IPS-20b (cell line): ENCODE measurements around the gene RBM26.

Experiments used
- H3K27ac ChIP-seq: one replicate; pipeline ENCODE4 v1.5.1; 2013; ENCODE audit warnings: low read length
- H3K27me3 ChIP-seq: 2 replicates; pipeline ENCODE4 v1.6.1; 2013; ENCODE audit warnings: mild to moderate bottlenecking, low read length, inconsistent platforms; ENCODE audit not compliant: insufficient read depth
- H3K36me3 ChIP-seq: 2 replicates; pipeline ENCODE4 v1.6.1; 2013; ENCODE audit warnings: low read depth, mild to moderate bottlenecking, inconsistent platforms, low read length, moderate library complexity; ENCODE audit not compliant: insufficient read depth
- H3K4me1 ChIP-seq: 2 replicates; pipeline ENCODE4 v1.6.1; 2013; ENCODE audit warnings: mild to moderate bottlenecking, control low read depth, inconsistent platforms, low read length, moderate library complexity; ENCODE audit not compliant: insufficient read depth
- H3K4me3 ChIP-seq: 2 replicates; pipeline ENCODE4 v1.5.1; 2013; ENCODE audit warnings: mild to moderate bottlenecking, low read length, inconsistent platforms
- H3K9ac ChIP-seq: 2 replicates; pipeline ENCODE4 v1.6.1; 2013; ENCODE audit warnings: low read depth, mild to moderate bottlenecking, inconsistent platforms, low read length, moderate library complexity
- H3K9me3 ChIP-seq: 2 replicates; pipeline ENCODE4 v1.6.1; 2013; ENCODE audit warnings: mild to moderate bottlenecking, low read depth, low read length, inconsistent platforms; ENCODE audit not compliant: insufficient read depth

The RBM26 gene

DNA sequence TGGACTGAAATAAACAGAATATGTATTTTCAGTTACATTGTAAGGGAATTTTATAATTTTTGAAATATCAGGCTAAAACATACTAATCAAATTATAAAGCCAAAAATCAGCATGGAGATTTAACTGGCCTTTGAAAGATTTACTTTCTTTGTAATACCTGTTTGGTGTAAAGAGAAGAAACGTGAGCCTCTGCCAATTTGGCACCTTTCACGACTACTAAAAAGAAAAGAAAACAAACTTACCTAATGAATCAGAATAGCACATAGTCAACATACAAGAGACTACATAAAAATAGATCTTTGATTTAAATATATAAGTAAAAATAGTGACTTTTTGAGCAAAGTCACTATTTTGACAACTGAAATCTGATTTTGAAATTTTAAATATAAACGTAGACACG is 87.4 kb downstream of the RBM26 start:
- Histone ChIP-seq H3K9ac (no peak overlapping the region), H3K4me1 (no peaks in the 10 kb centered on the region), H3K27me3 (no peaks in the 10 kb centered on the region), H3K4me3 (no peak overlapping the region), H3K36me3 (peaks cover 58% of the 10 kb centered on the region), H3K9me3 (no peaks in the 10 kb centered on the region), H3K27ac (no peak overlapping the region)

DNA sequence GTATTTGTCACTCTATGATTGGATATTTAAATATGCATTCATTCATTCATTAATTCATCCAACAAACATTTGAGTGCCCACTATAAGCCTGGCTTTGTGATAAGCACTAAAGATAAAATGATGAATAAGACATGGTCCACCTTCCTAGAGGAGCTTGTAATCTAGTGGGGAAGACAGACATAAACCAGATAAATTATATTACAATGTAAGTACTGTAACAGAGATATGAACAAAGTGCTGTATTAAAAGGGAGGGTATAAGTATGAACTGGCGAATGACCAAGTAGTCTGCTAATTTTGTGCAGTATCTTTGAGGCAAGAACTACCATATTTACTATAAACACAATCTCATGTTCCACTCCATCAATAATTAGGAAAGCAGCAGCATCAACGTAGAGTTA is 88.2 kb downstream of the RBM26 start:
- Histone ChIP-seq H3K9ac (no peak overlapping the region), H3K27me3 (no peaks in the 10 kb centered on the region), H3K36me3 (peaks cover 58% of the 10 kb centered on the region), H3K4me3 (no peak overlapping the region), H3K4me1 (no peaks in the 10 kb centered on the region), H3K27ac (no peak overlapping the region), H3K9me3 (no peaks in the 10 kb centered on the region)

DNA sequence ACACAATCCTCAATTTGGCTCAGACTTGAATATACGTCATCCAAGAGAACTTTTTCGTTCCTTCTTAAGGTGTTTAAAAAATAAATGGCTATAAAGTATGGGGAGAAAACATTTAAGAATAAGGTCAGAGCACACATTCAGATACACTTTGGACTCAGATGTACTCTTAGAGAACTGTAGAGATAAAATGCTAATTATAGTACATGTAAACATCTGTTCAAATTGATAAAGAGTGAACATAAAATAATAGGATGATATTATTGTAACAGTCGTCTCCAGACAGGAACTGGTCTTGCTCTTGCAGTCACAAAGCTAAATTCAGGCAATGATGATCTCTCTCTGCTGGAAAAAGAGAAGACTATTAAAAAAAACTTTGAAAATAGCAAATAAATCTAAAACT is 91.4 kb downstream of the RBM26 start:
- H3K36me3 ChIP-seq: peaks cover 29% of the 10 kb centered on the region; the same call in 1 of the 2 replicates
- no peak overlapping the region for H3K9ac ChIP-seq
- no peak overlapping the region for H3K4me3 ChIP-seq
- H3K9me3 ChIP-seq: no peaks in the 10 kb centered on the region
- H3K4me1 ChIP-seq: no peaks in the 10 kb centered on the region
- no peak overlapping the region for H3K27ac ChIP-seq
- no peaks in the 10 kb centered on the region for H3K27me3 ChIP-seq

DNA sequence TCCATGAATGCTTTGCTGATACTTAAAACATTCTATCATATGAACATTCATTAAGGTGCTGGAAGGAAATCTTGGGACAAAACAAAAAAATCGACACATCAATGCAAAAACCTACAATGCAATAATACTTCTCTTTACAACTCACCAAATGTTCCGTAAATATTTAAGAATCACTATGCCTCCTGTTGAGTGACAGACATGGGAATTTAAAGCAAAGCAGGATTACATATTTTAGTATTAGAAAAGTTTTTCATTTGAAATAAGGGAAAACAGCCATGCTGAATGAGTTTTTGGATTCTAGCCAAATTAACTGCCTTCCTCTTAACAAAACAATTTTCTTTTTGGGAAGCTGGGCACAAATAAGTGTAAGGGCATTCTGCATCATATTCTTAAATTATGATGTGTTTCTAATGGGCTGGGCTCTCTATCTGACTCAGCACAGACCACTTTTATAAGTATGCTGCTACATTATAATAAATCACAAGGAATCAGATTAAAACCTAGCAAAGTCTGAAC is 93.7 kb downstream of the RBM26 start:
- Histone ChIP-seq H3K9ac (no peak overlapping the region), H3K27ac (no peak overlapping the region), H3K36me3 (peaks cover 8% of the 10 kb centered on the region; the same call in 1 of the 2 replicates), H3K9me3 (no peaks in the 10 kb centered on the region), H3K4me3 (no peak overlapping the region), H3K4me1 (no peaks in the 10 kb centered on the region), H3K27me3 (no peaks in the 10 kb centered on the region)

DNA sequence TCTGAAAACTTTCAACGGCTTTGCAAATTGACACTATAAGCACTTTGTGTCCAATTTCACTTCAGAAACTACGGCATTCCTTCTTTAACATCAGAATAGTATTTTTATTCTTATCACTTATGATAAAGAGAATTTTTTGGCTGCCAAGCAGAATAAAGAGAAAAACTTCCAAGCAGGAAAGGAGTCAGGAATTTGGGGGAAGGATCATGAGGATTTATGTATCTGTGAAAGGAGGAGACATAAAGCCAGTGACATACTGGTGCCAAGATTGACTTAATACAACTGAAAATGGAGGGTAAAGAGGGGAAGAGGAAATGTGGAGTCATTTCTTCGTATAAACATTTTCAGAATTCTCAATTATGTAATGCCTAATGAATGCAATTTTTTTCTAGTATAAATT is 94.7 kb downstream of the RBM26 start:
- H3K4me1 ChIP-seq: no peaks in the 10 kb centered on the region
- no peaks in the 10 kb centered on the region for H3K27me3 ChIP-seq
- peaks cover 5% of the 10 kb centered on the region; the same call in 1 of the 2 replicates for H3K36me3 ChIP-seq
- no peak overlapping the region for H3K9ac ChIP-seq
- H3K9me3 ChIP-seq: no peaks in the 10 kb centered on the region
- no peak overlapping the region for H3K27ac ChIP-seq
- H3K4me3 ChIP-seq: no peak overlapping the region

DNA sequence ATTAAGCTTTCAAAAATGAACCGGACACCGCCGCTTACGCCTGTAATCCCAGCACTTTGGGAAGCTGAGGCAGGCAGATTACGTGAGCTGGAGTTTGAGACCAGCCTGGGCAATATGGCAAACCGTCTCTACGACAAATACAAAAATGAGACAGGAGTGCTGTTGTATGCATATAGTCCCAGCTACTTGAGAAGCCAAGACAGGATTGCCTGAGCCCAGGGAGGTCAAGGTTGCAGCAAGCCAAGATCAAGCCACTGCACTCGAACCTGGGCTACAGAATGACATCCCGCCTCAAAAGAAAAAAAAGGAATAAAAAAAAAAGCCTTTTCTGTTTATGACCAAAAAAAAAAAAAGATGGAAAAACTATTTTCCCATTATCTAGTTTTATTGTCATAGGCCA is 96.4 kb downstream of the RBM26 start:
- H3K36me3 ChIP-seq: peaks cover 2% of the 10 kb centered on the region; the same call in 1 of the 2 replicates
- no peaks in the 10 kb centered on the region for H3K27me3 ChIP-seq
- no peaks in the 10 kb centered on the region for H3K4me1 ChIP-seq
- no peak overlapping the region for H3K27ac ChIP-seq
- H3K9ac ChIP-seq: no peak overlapping the region
- H3K9me3 ChIP-seq: no peaks in the 10 kb centered on the region
- no peak overlapping the region for H3K4me3 ChIP-seq

DNA sequence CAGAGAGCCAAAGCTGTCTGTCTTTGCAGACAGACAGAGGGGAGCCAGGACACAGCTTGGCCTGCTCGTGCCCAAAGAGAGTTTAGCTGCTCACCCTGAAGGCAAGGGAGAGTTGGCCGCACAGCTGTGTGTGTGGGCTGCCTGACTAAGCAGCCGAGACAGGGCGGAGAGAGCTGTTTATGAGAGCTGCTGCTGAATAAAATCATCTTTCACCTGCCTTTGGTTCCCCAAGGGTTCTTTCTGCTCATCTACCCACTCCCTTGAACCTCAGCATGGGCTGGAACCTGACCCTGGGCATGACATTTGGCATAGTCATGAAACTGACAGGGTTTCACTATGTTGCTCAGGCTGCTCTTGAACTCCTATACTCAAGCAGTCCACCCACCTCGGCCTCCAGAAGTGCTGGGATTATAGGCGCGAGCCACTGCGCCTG is 98.2 kb downstream of the RBM26 start:
- Histone ChIP-seq H3K9me3 (no peaks in the 10 kb centered on the region), H3K4me3 (no peak overlapping the region), H3K27ac (no peak overlapping the region), H3K9ac (no peak overlapping the region), H3K27me3 (no peaks in the 10 kb centered on the region), H3K36me3 (no peaks in the 10 kb centered on the region), H3K4me1 (no peaks in the 10 kb centered on the region)

DNA sequence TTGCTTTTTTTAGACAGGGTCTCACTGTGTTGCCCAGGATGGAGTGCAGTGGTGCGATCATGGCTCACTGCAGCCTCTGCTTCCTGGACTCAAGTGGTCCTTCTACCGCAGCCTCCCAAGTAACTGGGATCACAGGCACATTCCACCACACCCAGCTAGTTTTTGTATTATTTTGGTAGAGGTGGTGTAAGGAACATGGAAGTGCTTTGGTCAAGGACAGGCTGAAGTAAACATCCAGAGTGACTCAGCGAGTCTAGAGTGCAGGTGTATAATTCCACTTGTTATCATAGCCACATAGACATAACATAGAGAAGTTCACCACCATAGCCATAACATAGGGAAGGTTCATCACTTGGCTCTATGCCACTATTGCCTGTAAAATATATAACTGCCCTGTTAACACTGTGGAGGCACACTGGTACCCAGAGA is 98.6 kb downstream of the RBM26 start:
- Histone ChIP-seq H3K9ac (no peak overlapping the region), H3K36me3 (no peaks in the 10 kb centered on the region), H3K27ac (no peak overlapping the region), H3K9me3 (no peaks in the 10 kb centered on the region), H3K4me1 (no peaks in the 10 kb centered on the region), H3K27me3 (no peaks in the 10 kb centered on the region), H3K4me3 (no peak overlapping the region)

DNA sequence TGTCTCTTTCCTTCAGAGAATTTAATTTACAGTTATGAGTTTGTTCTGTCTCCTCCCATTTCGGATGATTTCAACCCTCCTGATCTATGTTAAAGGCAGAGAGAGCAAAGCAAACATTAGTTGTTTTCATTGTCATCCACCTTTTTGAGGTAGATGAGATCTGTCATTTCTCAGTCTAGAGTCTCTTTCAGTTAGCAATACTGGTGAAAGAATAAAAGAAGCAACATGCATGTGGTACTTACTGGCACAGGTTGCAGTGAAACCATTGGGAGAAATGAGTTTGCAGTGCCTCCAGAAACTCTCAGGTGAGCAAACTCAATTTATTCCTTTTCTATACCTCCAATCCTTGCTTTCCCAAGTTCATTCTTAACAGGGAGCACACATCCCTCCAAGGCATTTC is 99.4 kb downstream of the RBM26 start:
- H3K9me3 ChIP-seq: no peaks in the 10 kb centered on the region
- H3K27me3 ChIP-seq: no peaks in the 10 kb centered on the region
- no peaks in the 10 kb centered on the region for H3K4me1 ChIP-seq
- no peak overlapping the region for H3K27ac ChIP-seq
- H3K9ac ChIP-seq: no peak overlapping the region
- H3K36me3 ChIP-seq: no peaks in the 10 kb centered on the region
- H3K4me3 ChIP-seq: no peak overlapping the region

DNA sequence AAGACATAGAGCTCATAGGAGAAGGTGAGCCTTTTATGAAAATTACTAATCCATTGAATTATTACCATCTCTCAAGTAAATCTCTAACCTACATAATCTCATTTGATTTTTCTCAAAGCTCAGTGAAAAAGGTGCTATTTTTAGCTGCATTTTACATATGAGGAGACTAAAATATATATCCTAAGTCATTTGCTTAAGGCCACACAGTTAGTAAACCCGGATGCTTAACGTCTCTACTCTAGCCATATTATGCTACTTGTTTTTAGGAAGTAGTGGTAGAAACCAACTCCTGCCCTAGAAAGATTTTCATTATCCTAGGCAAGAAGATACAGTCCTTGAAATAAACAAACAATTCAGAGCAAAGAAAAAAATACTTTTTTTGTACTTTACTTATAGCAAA is 108.9 kb downstream of the RBM26 start:
- no peaks in the 10 kb centered on the region for H3K4me1 ChIP-seq
- no peak overlapping the region for H3K27ac ChIP-seq
- no peaks in the 10 kb centered on the region for H3K36me3 ChIP-seq

DNA sequence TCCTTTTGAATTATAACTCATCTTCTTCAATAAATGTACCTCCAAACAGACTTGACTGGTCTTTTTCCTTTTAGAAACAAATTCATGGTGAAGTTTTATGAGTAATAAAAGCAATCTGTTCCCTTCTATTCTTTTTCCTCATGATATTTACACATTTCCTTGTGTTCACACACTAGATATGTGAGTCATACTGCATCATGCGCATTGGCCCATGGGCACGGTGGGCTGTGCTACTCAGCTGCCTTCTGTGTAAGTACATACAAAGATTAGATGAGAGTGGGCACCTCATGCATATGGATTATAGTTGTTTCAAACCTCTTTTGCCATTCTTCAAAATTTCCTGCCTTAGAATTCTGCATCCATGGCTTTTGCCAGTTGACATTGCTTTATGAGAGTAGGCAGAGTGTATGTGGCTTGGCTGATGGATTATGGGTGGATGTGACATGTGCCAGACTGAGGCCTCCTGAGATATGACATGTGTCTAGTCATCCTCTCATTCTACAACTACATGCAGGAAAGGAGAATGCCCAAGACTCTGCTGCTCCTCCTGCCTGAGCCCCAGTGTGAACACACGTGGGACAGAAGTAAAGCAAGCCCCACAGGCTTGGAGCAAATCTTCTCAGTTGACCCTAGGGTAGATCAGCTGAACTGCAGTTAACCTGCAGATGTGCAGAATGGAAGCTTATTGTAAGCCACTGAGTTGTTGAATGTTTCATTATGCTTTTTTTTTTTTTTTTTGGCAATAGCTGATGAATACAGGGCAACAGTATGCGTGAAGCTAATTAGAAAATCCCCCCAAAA is 109.9 kb downstream of the RBM26 start:
- no peak overlapping the region for H3K27ac ChIP-seq
- H3K9ac ChIP-seq: no peak overlapping the region
- H3K27me3 ChIP-seq: no peaks in the 10 kb centered on the region

More for the DNA sequence above, 108.9 kb downstream of the RBM26 start:
- no peak overlapping the region for H3K4me3 ChIP-seq
- peaks cover 19% of the 10 kb centered on the region for H3K9me3 ChIP-seq
- H3K27me3 ChIP-seq: no peaks in the 10 kb centered on the region
- no peak overlapping the region for H3K9ac ChIP-seq

DNA sequence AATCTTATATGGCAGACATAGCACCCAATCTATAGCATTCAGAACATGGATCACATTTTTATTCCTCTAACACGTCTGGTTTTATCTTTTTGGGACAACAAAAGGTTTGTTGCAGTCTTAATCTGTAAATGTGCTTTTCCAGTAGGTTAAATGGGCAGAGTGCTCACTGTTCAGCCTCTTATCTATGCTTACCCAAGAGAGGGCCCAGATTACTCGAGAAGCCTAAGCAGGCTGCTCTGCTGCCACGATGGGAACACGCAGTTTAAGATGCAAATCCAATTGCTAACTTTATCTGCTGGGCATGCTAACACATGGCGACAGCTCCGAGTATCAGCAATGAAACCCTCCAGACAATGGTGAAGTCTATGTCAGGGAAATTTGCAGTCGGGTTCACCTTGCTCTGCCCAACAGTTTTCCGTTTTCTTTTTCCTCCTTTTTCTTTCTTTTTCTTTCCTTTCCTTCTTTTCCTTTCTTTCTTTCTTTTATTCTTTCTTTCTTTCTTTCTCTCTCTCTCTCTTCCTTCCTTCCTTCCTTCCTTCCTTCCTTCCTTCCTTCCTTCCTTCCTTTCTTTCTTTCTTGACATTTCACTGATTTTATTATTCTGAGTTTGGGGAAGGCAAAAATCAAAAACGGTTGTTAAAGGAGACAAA is 115.3 kb downstream of the RBM26 start:
- Histone ChIP-seq H3K27me3 (no peaks in the 10 kb centered on the region), H3K4me1 (peaks cover 27% of the 10 kb centered on the region), H3K9me3 (no peaks in the 10 kb centered on the region), H3K36me3 (no peaks in the 10 kb centered on the region), H3K9ac (no peak overlapping the region), H3K27ac (no peak overlapping the region), H3K4me3 (no peak overlapping the region)

More for the DNA sequence above, 109.9 kb downstream of the RBM26 start:
- no peak overlapping the region for H3K4me3 ChIP-seq
- peaks cover 18% of the 10 kb centered on the region for H3K9me3 ChIP-seq
- no peaks in the 10 kb centered on the region for H3K4me1 ChIP-seq
- H3K36me3 ChIP-seq: no peaks in the 10 kb centered on the region
